GM12878 (cell line): ENCODE results near the gene L1CAM. TPM values are rescaled to one million over a fixed set of nuclear protein-coding genes. Genes with fewer than 3 reads are reported as not detected.

Source experiments
- ATAC-seq: fragments of 200-7000 bp; cut with Tn5 transposase; 3 replicates; pipeline ENCODE4 v1.9.1; 2020; ENCODE audit warnings: mild to moderate bottlenecking, moderate library complexity
- BruUV-seq: library from RNA; stranded (reverse); fragments of 400-500 nt; replicated peaks from 2 replicates; lab custom pipeline; 2021; lab: Mats Ljungman, UMichigan
- CTCF ChIA-PET: fragments of 300-600 bp; sonication (Branson Sonifier 250); formaldehyde crosslinking; extraction: SDS; loops from one replicate; lab custom pipeline; 2021; ENCODE audit warnings: inconsistent platforms; lab: Yijun Ruan, JAX
- POLR2A ChIA-PET: fragments of 350-600 bp; formaldehyde crosslinking; extraction: SDS; loops from one replicate; lab custom pipeline; 2021; ENCODE audit warnings: inconsistent platforms; lab: Charles Lee
- RAD21 ChIA-PET: fragments of 300-600 bp; sonication (Branson Sonifier 250); formaldehyde crosslinking; loops from one replicate; lab custom pipeline; 2023; ENCODE audit warnings: antibody characterized with exemption; ENCODE audit not compliant: unreplicated experiment; lab: Charles Lee
- SMC1A ChIA-PET: fragments of 300-600 bp; sonication (Branson Sonifier 250); formaldehyde crosslinking; loops from one replicate; lab custom pipeline; 2023; ENCODE audit not compliant: unreplicated experiment, uncharacterized antibody; lab: Charles Lee
- DNase-seq: peaks from one replicate; pipeline ENCODE4 v3.0.0-alpha.2; 2011; ENCODE audit warnings: low read depth, low spot score
- FAIRE-seq: peaks from 3 replicates; lab custom pipeline; 2011; peaks lifted over from hg19 to GRCh38; lab: Jason Lieb, UNC
- H2AFZ ChIP-seq: 2 replicates; pipeline ENCODE4 v1.6.0; 2011; ENCODE audit warnings: low read depth, low read length, control low read depth; ENCODE audit not compliant: control insufficient read depth
- H3K27ac ChIP-seq: 2 replicates; pipeline ENCODE4 v1.5.1; 2011; ENCODE audit warnings: control low read depth; ENCODE audit not compliant: control insufficient read depth, insufficient read depth
- H3K27me3 ChIP-seq, 2 experiments: replicated peaks in 1 of 2; 2 replicates each; pipeline versions ENCODE4 v1.6.0 to v1.6.1; 2011; ENCODE audit warnings: low read length in 1 of 2; ENCODE audit not compliant: control insufficient read depth in 2 of 2, insufficient read depth in 2 of 2
- H3K36me3 ChIP-seq, 2 experiments: 2 replicates each; pipeline ENCODE4 v1.5.1; 2011; ENCODE audit warnings: low read length in 1 of 2; ENCODE audit not compliant: control insufficient read depth in 2 of 2, insufficient read depth in 2 of 2
- H3K4me1 ChIP-seq: 2 replicates; pipeline ENCODE4 v1.6.1; 2011; ENCODE audit warnings: mild to moderate bottlenecking, low read length, moderate library complexity, mixed read lengths; ENCODE audit not compliant: control insufficient read depth, insufficient read depth
- H3K4me2 ChIP-seq: 2 replicates; pipeline ENCODE4 v1.6.0; 2011; ENCODE audit warnings: control low read depth; ENCODE audit not compliant: control insufficient read depth, insufficient read depth
- H3K4me3 ChIP-seq: fragments of 200-600 bp; sonication (generic); 2 replicates; pipeline ENCODE4 v1.5.1; 2016
- H3K79me2 ChIP-seq: 2 replicates; pipeline ENCODE4 v1.6.0; 2011; ENCODE audit warnings: low read length; ENCODE audit not compliant: control insufficient read depth, insufficient read depth
- H3K9ac ChIP-seq: 2 replicates; pipeline ENCODE4 v1.8.0; 2011; ENCODE audit warnings: low read length, control low read depth, mixed read lengths; ENCODE audit not compliant: control insufficient read depth, insufficient read depth
- H3K9me3 ChIP-seq: replicated peaks from 3 replicates; pipeline ENCODE4 v1.5.1; 2011; ENCODE audit warnings: mild to moderate bottlenecking, low read length; ENCODE audit not compliant: control insufficient read depth, insufficient read depth
- H4K20me1 ChIP-seq: 2 replicates; pipeline ENCODE4 v1.6.0; 2011; ENCODE audit not compliant: control insufficient read depth, insufficient read depth
- ETV6 ChIP-seq, 2 experiments: fragments of 450-650 bp in 1 of 2; IDR thresholded peaks in 1 of 2; conservative IDR thresholded peaks in 1 of 2; 2 replicates each; pipeline ENCODE4 v1.6.1; 2014; ENCODE audit warnings: antibody characterized with exemption in 1 of 2, borderline replicate concordance in 1 of 2, low read depth in 1 of 2, mild to moderate bottlenecking in 1 of 2, moderate library complexity in 1 of 2
- HDAC6 ChIP-seq: fragments of 200-600 bp; sonication (generic); IDR thresholded peaks from one replicate; pipeline ENCODE4 v1.8.0; 2017; ENCODE audit warnings: antibody characterized with exemption; ENCODE audit not compliant: unreplicated experiment
- POLR2A ChIP-seq: IDR thresholded peaks from 2 replicates; pipeline ENCODE4 v1.6.1; 2011; ENCODE audit warnings: low read depth, mild to moderate bottlenecking, low read length
- SUZ12 ChIP-seq: fragments of 200-600 bp; sonication (generic); IDR thresholded peaks from one replicate; pipeline ENCODE4 v1.6.1; 2018; ENCODE audit warnings: antibody characterized with exemption, mild to moderate bottlenecking; ENCODE audit not compliant: unreplicated experiment
- WGBS: methylation state at CpG from one replicate; pipeline ENCODE4 v1.1.6; 2016; ENCODE audit warnings: low lambda C conversion rate; ENCODE audit not compliant: insufficient replicate concordance, insufficient coverage; ENCODE audit errors: missing lambda C conversion rate; 5-methylcytosine and 5-hydroxymethylcytosine counted together
- in situ Hi-C: fragments of 300-500 bp; cut with MboI; formaldehyde crosslinking; loops from 9 replicates; pipeline ENCODE4 v1.14.3; 2018; ENCODE audit warnings: mixed read lengths
- intact Hi-C: fragments of 100-400 bp; cut with micrococcal nuclease; formaldehyde crosslinking; loops from one replicate; pipeline ENCODE4 v1.14.2; 2022; ENCODE audit not compliant: unreplicated experiment
- polyA plus RNA-seq, 11 experiments: library from polyadenylated mRNA; depleted of rRNA in 4 of 11; unstranded in 6 of 11; stranded (reverse) in 5 of 11; fragments of >200 nt; fragmentation: Nextera tagmentation in 4 of 11; fragmentation: Illumina TruSeq in 1 of 11; extraction: Ambion mirVana in 4 of 11; extraction: Trizol in 1 of 11; gene quantifications; 1 replicate in 1 of 11; 2 replicates in 10 of 11; pipeline versions ENCODE4 v1.2.1 to v1.2.3, GENCODE V29; 2011 to 2016; ENCODE audit warnings: inconsistent platforms in 2 of 11, missing spikeins in 2 of 11, low read depth in 1 of 11
- total RNA-seq, 4 experiments: library from RNA; depleted of rRNA in 3 of 4; stranded (reverse); fragments of >200 nt in 3 of 4; fragmentation: Illumina TruSeq in 1 of 4; extraction: Trizol in 1 of 4; gene quantifications; 2 replicates each; pipeline versions ENCODE4 v1.2.1 to v1.2.3, GENCODE V29; 2013 to 2021

L1CAM gene
- total and polyA plus RNA-seq, 10 of the 15 experiments (the other 5 are each of a cell fraction or from before 2014, with no cell fraction given) = 0.01 to 0.64 (median 0.09) TPM; not detected in 5

DNA sequence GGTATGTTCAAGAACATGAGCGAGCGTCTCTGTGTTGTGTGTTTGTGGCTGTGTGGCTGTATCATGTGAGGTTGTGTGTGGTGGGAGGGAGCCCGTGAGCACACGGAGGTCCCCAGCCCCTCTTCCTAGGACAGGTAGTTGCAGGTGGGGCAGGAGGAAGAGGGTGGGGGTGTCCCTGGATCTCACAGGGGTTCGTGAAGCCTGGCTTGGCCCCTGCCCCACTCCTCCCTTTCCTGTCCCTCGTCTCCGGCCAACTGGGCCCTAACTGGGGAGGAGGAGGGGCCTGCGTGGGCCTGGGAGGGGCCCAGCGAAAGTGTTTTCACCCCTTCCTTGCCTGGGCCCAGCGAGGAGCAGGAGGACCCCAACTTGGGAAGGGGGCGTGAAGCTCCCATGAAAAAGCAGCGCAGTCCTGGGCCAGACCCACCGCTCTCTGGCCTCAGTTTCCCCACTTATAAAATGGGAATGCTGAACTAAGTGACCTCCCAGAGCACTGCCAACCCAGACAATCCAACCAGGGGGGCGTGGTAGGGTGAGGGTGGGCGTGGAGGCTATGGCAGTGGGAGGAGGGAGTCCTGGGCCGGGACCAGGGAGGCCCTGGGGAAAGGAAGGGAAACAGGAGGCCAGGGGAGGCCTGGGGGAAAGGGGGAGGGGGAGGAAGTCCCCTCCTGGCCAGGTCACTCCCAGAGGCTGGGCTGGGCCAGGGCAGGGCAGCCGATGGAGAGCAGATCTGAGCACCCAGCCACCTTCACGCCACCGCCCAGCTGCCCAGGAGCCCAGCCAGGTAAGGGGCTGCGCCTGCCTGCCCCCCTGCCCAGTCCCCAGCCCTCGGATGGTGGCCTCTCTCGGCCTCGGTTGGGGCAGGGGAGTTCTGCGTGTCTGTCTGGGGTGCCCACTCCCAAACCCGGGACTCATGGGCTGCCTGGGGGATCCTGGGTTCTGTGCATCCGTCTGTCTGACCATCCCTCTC, 18.3 kb upstream of the L1CAM start, which contains the start of gene AVPR2 (continued):
- no peak for TF ChIP-seq ETV6 (conservative IDR thresholded peaks at IDR 0.05 in 1 of 2, IDR thresholded peaks at IDR 0.05 in 1 of 2; ENCODE audit: borderline replicate concordance in 1 of 2, low read depth in 1 of 2)
- TF ChIP-seq HDAC6 = no peak
- TF ChIP-seq, all 136 proteins: peak for 0

GRCh38 chrX:153903238-153903980, 17.4 kb upstream of the L1CAM start:
- ChIA-PET SMC1A (no interaction called here), POLR2A (no interaction called here)
- Histone ChIP-seq H3K9me3 (no peaks in the 10 kb centered on the region), H3K27ac (no peak overlapping the region), H3K4me2 (no peak overlapping the region), H3K4me3 (no peak overlapping the region), H3K79me2 (no peaks in the 10 kb centered on the region), H3K4me1 (peaks cover 9% of the 10 kb centered on the region)
- ATAC-seq = peak; percentile 15
- TF ChIP-seq POLR2A (peak; percentile 62), SUZ12 (no peak)
- TF ChIP-seq, all 136 proteins: peak for 1
- no peaks in the 10 kb centered on the region for H3K27me3 ChIP-seq
- H4K20me1 ChIP-seq = no peaks in the 10 kb centered on the region
- no peak overlapping the region for H2AFZ ChIP-seq
- intact Hi-C loops = no loop called here
- 49% methylated on average over 18 of the region's 18 CpGs for WGBS
- in situ Hi-C loops = no loop called here
- RAD21 ChIA-PET = no interaction called here
- DNase-seq (no peak), FAIRE-seq (no peak)
- BruUV-seq = no TSS peak
- CTCF ChIA-PET = no interaction called here
- no peak overlapping the region for H3K9ac ChIP-seq
- H3K36me3 ChIP-seq = no peaks in the 10 kb centered on the region
